A549 (cell line): Measurements from ENCODE around the gene DSCAML1. TPM values are rescaled to one million over a fixed set of nuclear protein-coding genes. Genes with fewer than 3 reads are reported as not detected.

Experiments
- ATAC-seq, 2 experiments: fragments of 200-7000 bp in 1 of 2; fragments of >200 bp in 1 of 2; cut with Nextera tagmentation in 1 of 2; cut with Tn5 transposase in 1 of 2; 3 replicates each; pipeline versions ENCODE4 v1.8.0 to v1.9.1; 2018 to 2020; ENCODE audit warnings: mild to moderate bottlenecking in 1 of 2, moderate library complexity in 1 of 2
- CTCF ChIA-PET: fragments of 300-600 bp; sonication (Branson Sonifier 250); formaldehyde crosslinking; extraction: SDS; loops from one replicate; lab custom pipeline; 2021; ENCODE audit warnings: antibody characterized with exemption, inconsistent platforms; lab: Yijun Ruan, JAX
- POLR2A ChIA-PET: fragments of 350-600 bp; formaldehyde crosslinking; extraction: SDS; loops from one replicate; lab custom pipeline; 2021; ENCODE audit warnings: antibody characterized with exemption, inconsistent platforms; lab: Yijun Ruan, JAX
- DNase-seq, 2 experiments: peaks; one replicate each; pipeline versions ENCODE4 v3.0.0 to v3.0.0-alpha.2; 2011 to 2016; ENCODE audit warnings: low read depth in 1 of 2, low spot score in 1 of 2
- FAIRE-seq: peaks from 2 replicates; lab custom pipeline; 2011; peaks lifted over from hg19 to GRCh38; lab: Jason Lieb, UNC
- H3K27ac ChIP-seq, 2 experiments: fragments of >200 bp; sonication (Bioruptor Twin); formaldehyde crosslinking; 3 replicates each; pipeline ENCODE4 v1.5.1; 2016 to 2017
- H3K4me1 ChIP-seq: fragments of >200 bp; sonication (Bioruptor Twin); formaldehyde crosslinking; 3 replicates; pipeline ENCODE4 v1.6.1; 2016
- H3K4me2 ChIP-seq: fragments of >200 bp; sonication (Bioruptor Twin); formaldehyde crosslinking; 3 replicates; pipeline ENCODE4 v1.6.1; 2016
- H3K4me3 ChIP-seq: fragments of >200 bp; sonication (Bioruptor Twin); formaldehyde crosslinking; 3 replicates; pipeline ENCODE4 v1.5.1; 2016
- H3K9me3 ChIP-seq: fragments of >200 bp; sonication (Bioruptor Twin); formaldehyde crosslinking; 3 replicates; pipeline ENCODE4 v1.6.1; 2016
- BCL3 ChIP-seq: fragments of >200 bp; sonication (Bioruptor Twin); formaldehyde crosslinking; IDR thresholded peaks from 3 replicates; pipeline ENCODE4 v1.6.1; 2016
- BHLHE40 ChIP-seq: IDR thresholded peaks from 2 replicates; pipeline ENCODE4 v1.6.1; 2012; ENCODE audit warnings: low read depth, low read length, inconsistent platforms
- CEBPB ChIP-seq, 2 experiments: fragments of >200 bp in 1 of 2; sonication (Bioruptor Twin) in 1 of 2; formaldehyde crosslinking in 1 of 2; IDR thresholded peaks; 2 replicates each; pipeline ENCODE4 v1.6.1; 2012 to 2016
- CHD2 ChIP-seq: fragments of 150-350 bp; IDR thresholded peaks from 2 replicates; pipeline ENCODE4 v1.6.1; 2014; ENCODE audit warnings: low read length; ENCODE audit not compliant: partially characterized antibody
- CHD4 ChIP-seq: fragments of 200-600 bp; sonication (generic); IDR thresholded peaks from 2 replicates; pipeline ENCODE4 v1.6.1; 2016; ENCODE audit warnings: antibody characterized with exemption, mild to moderate bottlenecking, borderline replicate concordance
- EHF ChIP-seq: fragments of 250-450 bp; sonication (Bioruptor Pico); IDR thresholded peaks from 2 replicates; pipeline ENCODE4 v1.5.0; 2020; ENCODE audit warnings: mild to moderate bottlenecking
- EP300 ChIP-seq, 2 experiments: fragments of >200 bp; sonication (Bioruptor Twin); formaldehyde crosslinking; IDR thresholded peaks; 2 replicates in 1 of 2; 3 replicates in 1 of 2; pipeline ENCODE4 v1.6.1; 2016 to 2017
- ESRRA ChIP-seq: fragments of 150-350 bp; IDR thresholded peaks from 2 replicates; pipeline ENCODE4 v1.6.1; 2014; ENCODE audit warnings: mild to moderate bottlenecking, low read length, borderline replicate concordance
- FOSB ChIP-seq: fragments of 250-450 bp; sonication (Bioruptor Pico); IDR thresholded peaks from 2 replicates; pipeline ENCODE4 v1.5.0; 2020; ENCODE audit warnings: mild to moderate bottlenecking, moderate library complexity
- FOXS1 ChIP-seq: fragments of 250-450 bp; sonication (Bioruptor Pico); IDR thresholded peaks from 2 replicates; pipeline ENCODE4 v1.5.0; 2020; ENCODE audit warnings: mild to moderate bottlenecking, moderate library complexity
- HEYL ChIP-seq: fragments of 250-450 bp; sonication (Bioruptor Pico); IDR thresholded peaks from 2 replicates; pipeline ENCODE4 v1.8.0; 2021; ENCODE audit warnings: mild to moderate bottlenecking, moderate library complexity
- JUNB ChIP-seq: fragments of >200 bp; sonication (Bioruptor Twin); formaldehyde crosslinking; IDR thresholded peaks from 2 replicates; pipeline ENCODE4 v1.6.1; 2016
- KDM1A ChIP-seq: fragments of 200-600 bp; sonication (generic); IDR thresholded peaks from 2 replicates; pipeline ENCODE4 v1.6.1; 2016; ENCODE audit warnings: low read depth, mild to moderate bottlenecking
- KDM5A ChIP-seq: fragments of 200-600 bp; sonication (generic); IDR thresholded peaks from 2 replicates; pipeline ENCODE4 v1.6.1; 2016; ENCODE audit warnings: antibody characterized with exemption, mild to moderate bottlenecking
- MAFK ChIP-seq: fragments of 450-650 bp; IDR thresholded peaks from 2 replicates; pipeline ENCODE4 v1.6.1; 2014; ENCODE audit not compliant: partially characterized antibody
- MAZ ChIP-seq: fragments of 150-350 bp; IDR thresholded peaks from 2 replicates; pipeline ENCODE4 v1.6.1; 2014; ENCODE audit warnings: antibody characterized with exemption, low read depth, low read length, borderline replicate concordance
- POLR2A ChIP-seq: IDR thresholded peaks from 2 replicates; pipeline ENCODE4 v1.6.1; 2012; ENCODE audit warnings: mild to moderate bottlenecking, low read length
- POLR2AphosphoS2 ChIP-seq: conservative IDR thresholded peaks from 2 replicates; pipeline ENCODE4 v1.6.1; 2012; ENCODE audit warnings: low read length, improper control_type of control experiment, inconsistent platforms
- RAD21 ChIP-seq, 2 experiments: fragments of >200 bp in 1 of 2; sonication (Bioruptor Twin) in 1 of 2; formaldehyde crosslinking in 1 of 2; IDR thresholded peaks in 1 of 2; conservative IDR thresholded peaks in 1 of 2; 2 replicates in 1 of 2; 3 replicates in 1 of 2; pipeline ENCODE4 v1.6.1; 2012 to 2018; ENCODE audit warnings: inconsistent platforms in 1 of 2
- SMC3 ChIP-seq: fragments of >200 bp; sonication (Bioruptor Twin); formaldehyde crosslinking; IDR thresholded peaks from 3 replicates; pipeline ENCODE4 v1.6.1; 2018; ENCODE audit warnings: inconsistent platforms
- TP53 ChIP-seq: fragments of 250-450 bp; sonication (Bioruptor Pico); IDR thresholded peaks from 2 replicates; pipeline ENCODE4 v1.5.0; 2021; ENCODE audit warnings: mild to moderate bottlenecking, moderate library complexity
- ZNF302 ChIP-seq: fragments of 250-450 bp; sonication (Bioruptor Pico); IDR thresholded peaks from 2 replicates; pipeline ENCODE4 v1.9.0; 2021; ENCODE audit warnings: inconsistent platforms, mild to moderate bottlenecking, moderate library complexity
- ZSCAN20 ChIP-seq: fragments of 250-450 bp; sonication (Bioruptor Pico); IDR thresholded peaks from 2 replicates; pipeline ENCODE4 v1.8.0; 2022; ENCODE audit warnings: mild to moderate bottlenecking, moderate library complexity
- WGBS: methylation state at CpG from one replicate; pipeline ENCODE4 v1.1.6; 2017; ENCODE audit errors: missing lambda C conversion rate; 5-methylcytosine and 5-hydroxymethylcytosine counted together
- polyA plus RNA-seq, 4 experiments: library from polyadenylated mRNA; depleted of rRNA in 3 of 4; stranded (reverse); fragments of >200 nt; fragmentation: RNase III in 1 of 4; extraction: RNeasy Plus Mini Kit Qiagen cat#74134 plus additional on column Dnase treatment in 1 of 4; gene quantifications; 2 replicates in 3 of 4; 3 replicates in 1 of 4; pipeline ENCODE4 v1.2.3, GENCODE V29; 2011 to 2017
- TF ChIP-seq, protein P1 (sequence below): fragments of >200 bp; sonication (Bioruptor Twin); formaldehyde crosslinking; IDR thresholded peaks from 3 replicates; pipeline ENCODE4 v1.5.1; 2016

The DSCAML1 gene
- polyA plus RNA-seq, 2 of the 4 experiments (the other 2 are of a cell fraction): 0.12 to 0.31 TPM

GRCh38 chr11:117793583-117793982 lies 3.4 kb downstream of the DSCAML1 start (continued):
- no peak for TF ChIP-seq RAD21 (conservative IDR thresholded peaks at IDR 0.05 in 1 of 2, IDR thresholded peaks at IDR 0.05 in 1 of 2)

GRCh38 chr11:117792992-117793391 lies 4.0 kb downstream of the DSCAML1 start:
- Histone ChIP-seq H3K27ac (no peak overlapping the region), H3K4me1 (no peaks in the 10 kb centered on the region), H3K4me2 (no peak overlapping the region), H3K4me3 (no peak overlapping the region), H3K9me3 (no peaks in the 10 kb centered on the region)
- ChIA-PET CTCF (interaction anchor here (1.0 to 2.3 kb wide), 7 partner anchors 13 to 367 kb away, joined by 3 to 8 read pairs (median 4); no protein-coding TSS in a partner anchor), POLR2A (no interaction called here)
- ATAC-seq (no peak), DNase-seq (no peak), FAIRE-seq (no peak)
- TF ChIP-seq ZSCAN20 (CRISPR knock-in tag): no peak
- no peak for TF ChIP-seq RAD21 (conservative IDR thresholded peaks at IDR 0.05 in 1 of 2, IDR thresholded peaks at IDR 0.05 in 1 of 2)
- no peak for TF ChIP-seq CHD4
- TF ChIP-seq POLR2A: no peak
- 84% methylated on average over 6 of the region's 6 CpGs for WGBS

DNA sequence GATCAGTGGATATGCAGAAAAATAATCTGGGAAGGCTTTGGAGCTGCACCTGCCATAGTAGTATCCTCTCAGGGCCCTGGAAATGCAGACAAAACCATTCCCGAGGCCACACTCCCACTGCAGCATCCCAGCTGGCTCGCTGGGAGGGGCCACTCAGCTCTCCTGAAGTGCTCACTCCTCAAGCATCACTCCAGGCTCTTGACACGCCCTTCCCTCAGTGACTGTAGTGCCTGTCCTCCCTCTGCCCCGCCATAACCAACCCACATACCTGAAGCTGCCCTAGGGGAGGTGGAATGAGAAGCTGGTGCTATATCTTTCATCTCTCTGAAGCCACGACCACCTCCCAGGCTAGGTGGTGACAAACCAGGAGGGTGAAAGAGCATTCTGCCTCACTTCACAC lies 4.8 kb downstream of the DSCAML1 start:
- POLR2A ChIA-PET: no interaction called here

GRCh38 chr11:117790279-117790678 lies 6.7 kb downstream of the DSCAML1 start:
- H3K27ac ChIP-seq: no peak overlapping the region
- TF ChIP-seq BHLHE40 (no peak), HEYL (no peak), POLR2AphosphoS2 (no peak), CEBPB (IDR thresholded peaks at IDR 0.05) (no peak)
- TF ChIP-seq, all 56 proteins: peak for 0
- ChIA-PET POLR2A (no interaction called here), CTCF (interaction anchor here (1.3 to 1.8 kb wide), 3 partner anchors 10 to 364 kb away, joined by 4 read pairs; no protein-coding TSS in a partner anchor)
- ATAC-seq: no peak
- no peaks in the 10 kb centered on the region for H3K9me3 ChIP-seq
- peaks cover 18% of the 10 kb centered on the region for H3K4me1 ChIP-seq
- no peak for FAIRE-seq
- WGBS: 34% methylated on average over 3 of the region's 3 CpGs
- DNase-seq: no peak
- H3K4me3 ChIP-seq: no peak overlapping the region
- no peak overlapping the region for H3K4me2 ChIP-seq

More for the DNA sequence above, 4.8 kb downstream of the DSCAML1 start:
- 45% methylated on average over 4 of the region's 5 CpGs for WGBS
- CTCF ChIA-PET: interaction anchor here (1.0 to 2.3 kb wide), 6 partner anchors 14 to 366 kb away, joined by 3 to 8 read pairs (median 4); no protein-coding TSS in a partner anchor
- ATAC-seq (no peak), FAIRE-seq (no peak), DNase-seq (no peak)
- H3K4me3 ChIP-seq: no peak overlapping the region
- H3K9me3 ChIP-seq: no peaks in the 10 kb centered on the region
- no peak for TF ChIP-seq ESRRA
- no peak for TF ChIP-seq FOSB (CRISPR knock-in tag)
- TF ChIP-seq ZNF302 (CRISPR knock-in tag): no peak
- TF ChIP-seq KDM1A: no peak
- no peak for TF ChIP-seq JUNB
- no peak for TF ChIP-seq FOXS1 (CRISPR knock-in tag)
- no peak for TF ChIP-seq POLR2AphosphoS2
- TF ChIP-seq CHD2: no peak
- TF ChIP-seq EHF (CRISPR knock-in tag): no peak
- TF ChIP-seq EP300 (IDR thresholded peaks at IDR 0.05): no peak
- no peak for TF ChIP-seq TP53
- TF ChIP-seq SMC3: no peak
- TF ChIP-seq KDM5A: no peak
- TF ChIP-seq MAFK: no peak
- no peak for TF ChIP-seq BCL3
- TF ChIP-seq, protein P1, sequence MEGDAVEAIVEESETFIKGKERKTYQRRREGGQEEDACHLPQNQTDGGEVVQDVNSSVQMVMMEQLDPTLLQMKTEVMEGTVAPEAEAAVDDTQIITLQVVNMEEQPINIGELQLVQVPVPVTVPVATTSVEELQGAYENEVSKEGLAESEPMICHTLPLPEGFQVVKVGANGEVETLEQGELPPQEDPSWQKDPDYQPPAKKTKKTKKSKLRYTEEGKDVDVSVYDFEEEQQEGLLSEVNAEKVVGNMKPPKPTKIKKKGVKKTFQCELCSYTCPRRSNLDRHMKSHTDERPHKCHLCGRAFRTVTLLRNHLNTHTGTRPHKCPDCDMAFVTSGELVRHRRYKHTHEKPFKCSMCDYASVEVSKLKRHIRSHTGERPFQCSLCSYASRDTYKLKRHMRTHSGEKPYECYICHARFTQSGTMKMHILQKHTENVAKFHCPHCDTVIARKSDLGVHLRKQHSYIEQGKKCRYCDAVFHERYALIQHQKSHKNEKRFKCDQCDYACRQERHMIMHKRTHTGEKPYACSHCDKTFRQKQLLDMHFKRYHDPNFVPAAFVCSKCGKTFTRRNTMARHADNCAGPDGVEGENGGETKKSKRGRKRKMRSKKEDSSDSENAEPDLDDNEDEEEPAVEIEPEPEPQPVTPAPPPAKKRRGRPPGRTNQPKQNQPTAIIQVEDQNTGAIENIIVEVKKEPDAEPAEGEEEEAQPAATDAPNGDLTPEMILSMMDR: no peak
- no peak for TF ChIP-seq MAZ
- no peak overlapping the region for H3K27ac ChIP-seq
- H3K4me1 ChIP-seq: peaks cover 3% of the 10 kb centered on the region
- H3K4me2 ChIP-seq: no peak overlapping the region
